ENCODE measurements around the gene PIK3C2G.

PIK3C2G gene

DNA sequence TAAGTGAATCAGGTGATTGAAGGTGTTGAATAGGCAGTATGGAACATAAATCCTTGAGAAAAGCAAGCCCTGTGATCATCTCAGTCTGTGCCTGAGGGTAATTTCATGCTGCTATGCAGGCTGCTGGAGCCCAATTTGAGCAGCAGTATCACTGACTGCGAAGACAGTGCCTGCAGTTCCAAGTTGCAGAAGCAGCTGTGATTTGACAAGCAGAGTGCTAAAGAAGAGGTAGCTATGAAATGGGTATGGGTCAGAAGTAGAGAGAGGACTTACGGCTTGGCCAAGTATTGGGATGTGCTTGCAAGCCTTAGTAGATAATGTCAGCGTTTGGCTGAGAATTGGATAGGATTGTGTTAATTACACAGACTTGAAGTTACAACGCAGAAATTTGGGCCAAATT lies 22.5 kb downstream of the PIK3C2G start:
- TF ChIP-seq BHLHE40 (IDR thresholded peaks at IDR 0.05; ENCODE audit: borderline replicate concordance) (no peak), ZNF384 (IDR thresholded peaks at IDR 0.05) (no peak), SP1 (IDR thresholded peaks at IDR 0.05) (no peak), LEF1 (IDR thresholded peaks at IDR 0.05; ENCODE audit: borderline replicate concordance) (no peak), ARNT (IDR thresholded peaks at IDR 0.05) (no peak), SUZ12 (IDR thresholded peaks at IDR 0.05) (no peak), NFRKB (IDR thresholded peaks at IDR 0.05) (no peak), FOXK2 (IDR thresholded peaks at IDR 0.05) (no peak), CTBP1 (IDR thresholded peaks at IDR 0.05; ENCODE audit: borderline replicate concordance) (no peak), ELF4 (IDR thresholded peaks at IDR 0.05) (no peak), HDGF (IDR thresholded peaks at IDR 0.05; ENCODE audit: borderline replicate concordance) (no peak), TARDBP (IDR thresholded peaks at IDR 0.05) (no peak), FOXA1 (IDR thresholded peaks at IDR 0.05) (no peak), FOXM1 (IDR thresholded peaks at IDR 0.05; ENCODE audit: borderline replicate concordance) (no peak), L3MBTL2 (conservative IDR thresholded peaks at IDR 0.05) (no peak)
- TF ChIP-seq, protein P1, sequence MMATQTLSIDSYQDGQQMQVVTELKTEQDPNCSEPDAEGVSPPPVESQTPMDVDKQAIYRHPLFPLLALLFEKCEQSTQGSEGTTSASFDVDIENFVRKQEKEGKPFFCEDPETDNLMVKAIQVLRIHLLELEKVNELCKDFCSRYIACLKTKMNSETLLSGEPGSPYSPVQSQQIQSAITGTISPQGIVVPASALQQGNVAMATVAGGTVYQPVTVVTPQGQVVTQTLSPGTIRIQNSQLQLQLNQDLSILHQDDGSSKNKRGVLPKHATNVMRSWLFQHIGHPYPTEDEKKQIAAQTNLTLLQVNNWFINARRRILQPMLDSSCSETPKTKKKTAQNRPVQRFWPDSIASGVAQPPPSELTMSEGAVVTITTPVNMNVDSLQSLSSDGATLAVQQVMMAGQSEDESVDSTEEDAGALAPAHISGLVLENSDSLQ (IDR thresholded peaks at IDR 0.05), result no peak
- ChIA-PET CTCF (no interaction called here), POLR2A (no interaction called here)
- DNase-seq (ENCODE audit: extremely low spot score), result no peak

DNA sequence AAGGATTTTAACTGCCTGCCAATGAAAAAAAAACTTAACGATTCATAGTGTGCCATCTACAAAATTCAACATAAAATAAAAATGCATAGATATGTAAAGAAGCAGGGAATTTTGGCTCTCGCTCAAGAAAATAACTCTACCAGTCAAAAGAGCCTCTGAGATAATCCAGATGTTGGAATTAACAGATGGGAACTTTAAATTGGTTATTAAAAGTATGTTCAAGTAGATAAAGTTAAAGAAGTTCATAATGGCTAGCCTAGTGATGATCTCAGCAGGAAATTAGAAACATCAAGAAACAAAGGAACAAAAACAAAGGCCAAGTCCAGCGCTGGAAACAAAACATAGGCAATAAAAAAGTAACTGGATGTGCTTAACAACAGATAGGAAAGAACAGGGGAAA lies 23.1 kb downstream of the PIK3C2G start:
- DNase-seq (ENCODE audit: extremely low spot score), result no peak
- TF ChIP-seq BHLHE40 (IDR thresholded peaks at IDR 0.05; ENCODE audit: borderline replicate concordance), result no peak
- no peak for TF ChIP-seq HDGF (IDR thresholded peaks at IDR 0.05; ENCODE audit: borderline replicate concordance)
- TF ChIP-seq TARDBP (IDR thresholded peaks at IDR 0.05), result no peak
- no peak for TF ChIP-seq SP1 (IDR thresholded peaks at IDR 0.05)
- TF ChIP-seq, protein P1 (IDR thresholded peaks at IDR 0.05), result no peak
- TF ChIP-seq FOXA1 (IDR thresholded peaks at IDR 0.05), result no peak
- no peak for TF ChIP-seq LEF1 (IDR thresholded peaks at IDR 0.05; ENCODE audit: borderline replicate concordance)
- no peak for TF ChIP-seq SUZ12 (IDR thresholded peaks at IDR 0.05)
- ChIA-PET CTCF (no interaction called here), POLR2A (no interaction called here)

DNA sequence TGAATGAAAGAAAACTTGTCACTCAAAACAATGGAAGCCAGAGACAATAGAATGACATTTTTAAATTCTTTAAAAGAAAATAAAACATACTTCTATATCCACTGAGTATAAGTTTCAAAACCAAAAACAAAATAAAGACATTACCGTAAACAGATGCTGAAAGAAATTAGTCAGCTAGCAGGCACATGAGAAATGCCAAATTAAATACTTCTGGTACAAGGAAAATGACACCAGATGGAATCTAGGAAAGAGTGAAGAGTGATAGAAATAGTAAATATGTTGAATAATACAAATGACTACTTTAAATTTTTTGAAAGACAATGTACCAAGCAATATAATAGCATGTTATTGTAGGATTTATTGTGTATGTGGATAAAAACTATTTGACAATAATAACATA lies 23.8 kb downstream of the PIK3C2G start:
- DNase-seq (ENCODE audit: extremely low spot score), result no peak
- TF ChIP-seq FOXK2 (IDR thresholded peaks at IDR 0.05) (no peak), ARNT (IDR thresholded peaks at IDR 0.05) (no peak)
- ChIA-PET CTCF (no interaction called here), POLR2A (no interaction called here)

DNA sequence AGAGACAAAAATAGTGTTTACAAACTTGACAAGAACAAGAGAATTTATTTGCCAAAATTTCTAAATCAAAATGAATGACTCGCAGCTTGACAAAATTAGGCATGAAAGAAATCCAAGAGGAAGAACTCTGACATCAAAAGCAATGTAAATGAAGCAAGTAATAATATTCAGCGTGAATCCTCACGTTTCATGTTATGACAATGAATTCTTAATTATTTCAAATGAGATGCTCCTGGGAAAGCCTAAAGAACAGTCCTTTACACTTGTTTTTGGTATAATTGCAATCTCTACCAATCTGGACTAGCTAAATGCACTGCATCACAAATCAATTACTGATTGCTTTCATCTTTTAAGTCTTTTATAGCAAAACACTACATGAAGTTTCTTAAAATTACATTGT lies 29.1 kb downstream of the PIK3C2G start:
- ChIA-PET CTCF (no interaction called here), POLR2A (no interaction called here)
- TF ChIP-seq FOXM1 (IDR thresholded peaks at IDR 0.05; ENCODE audit: borderline replicate concordance) (no peak), ARNT (IDR thresholded peaks at IDR 0.05) (no peak), BHLHE40 (IDR thresholded peaks at IDR 0.05; ENCODE audit: borderline replicate concordance) (no peak), L3MBTL2 (conservative IDR thresholded peaks at IDR 0.05) (no peak), SUZ12 (IDR thresholded peaks at IDR 0.05) (no peak), ZNF384 (IDR thresholded peaks at IDR 0.05) (no peak), LEF1 (IDR thresholded peaks at IDR 0.05; ENCODE audit: borderline replicate concordance) (no peak), ELF4 (IDR thresholded peaks at IDR 0.05) (no peak), FOXA1 (IDR thresholded peaks at IDR 0.05) (no peak), CTBP1 (IDR thresholded peaks at IDR 0.05; ENCODE audit: borderline replicate concordance) (no peak), FOXK2 (IDR thresholded peaks at IDR 0.05) (no peak), TARDBP (IDR thresholded peaks at IDR 0.05) (no peak), SP1 (IDR thresholded peaks at IDR 0.05) (no peak), NFRKB (IDR thresholded peaks at IDR 0.05) (no peak), HDGF (IDR thresholded peaks at IDR 0.05; ENCODE audit: borderline replicate concordance) (no peak)
- no peak for DNase-seq (ENCODE audit: extremely low spot score)

DNA sequence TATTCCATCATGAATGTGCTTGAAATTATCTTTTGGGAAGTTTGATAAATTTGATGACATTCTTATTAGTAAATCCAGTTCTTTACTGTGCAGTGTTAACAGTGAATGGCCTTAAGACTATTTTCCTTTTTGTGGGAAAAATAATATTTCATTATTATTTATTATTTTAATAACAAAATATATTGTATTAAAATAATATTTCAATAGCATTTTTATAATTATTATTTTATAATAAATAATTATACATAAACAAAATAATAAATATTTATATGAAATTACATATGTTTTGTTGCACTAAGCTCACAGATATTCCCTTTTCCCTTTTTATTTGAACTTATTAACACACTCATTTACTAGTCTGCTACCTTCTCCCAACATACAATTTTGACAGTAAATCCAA lies 33.6 kb downstream of the PIK3C2G start:
- CTCF ChIA-PET, result no interaction called here
- POLR2A ChIA-PET, result no interaction called here
- TF ChIP-seq FOXA1 (IDR thresholded peaks at IDR 0.05), result no peak
- no peak for TF ChIP-seq SUZ12 (IDR thresholded peaks at IDR 0.05)
- no peak for TF ChIP-seq ARNT (IDR thresholded peaks at IDR 0.05)
- TF ChIP-seq SP1 (IDR thresholded peaks at IDR 0.05), result no peak
- TF ChIP-seq FOXM1 (IDR thresholded peaks at IDR 0.05; ENCODE audit: borderline replicate concordance), result no peak
- TF ChIP-seq BHLHE40 (IDR thresholded peaks at IDR 0.05; ENCODE audit: borderline replicate concordance), result no peak
- TF ChIP-seq HDGF (IDR thresholded peaks at IDR 0.05; ENCODE audit: borderline replicate concordance), result no peak
- no peak for TF ChIP-seq CTBP1 (IDR thresholded peaks at IDR 0.05; ENCODE audit: borderline replicate concordance)
- no peak for TF ChIP-seq ZNF384 (IDR thresholded peaks at IDR 0.05)
- TF ChIP-seq FOXK2 (IDR thresholded peaks at IDR 0.05), result no peak
- no peak for TF ChIP-seq ELF4 (IDR thresholded peaks at IDR 0.05)
- no peak for DNase-seq (ENCODE audit: extremely low spot score)

DNA sequence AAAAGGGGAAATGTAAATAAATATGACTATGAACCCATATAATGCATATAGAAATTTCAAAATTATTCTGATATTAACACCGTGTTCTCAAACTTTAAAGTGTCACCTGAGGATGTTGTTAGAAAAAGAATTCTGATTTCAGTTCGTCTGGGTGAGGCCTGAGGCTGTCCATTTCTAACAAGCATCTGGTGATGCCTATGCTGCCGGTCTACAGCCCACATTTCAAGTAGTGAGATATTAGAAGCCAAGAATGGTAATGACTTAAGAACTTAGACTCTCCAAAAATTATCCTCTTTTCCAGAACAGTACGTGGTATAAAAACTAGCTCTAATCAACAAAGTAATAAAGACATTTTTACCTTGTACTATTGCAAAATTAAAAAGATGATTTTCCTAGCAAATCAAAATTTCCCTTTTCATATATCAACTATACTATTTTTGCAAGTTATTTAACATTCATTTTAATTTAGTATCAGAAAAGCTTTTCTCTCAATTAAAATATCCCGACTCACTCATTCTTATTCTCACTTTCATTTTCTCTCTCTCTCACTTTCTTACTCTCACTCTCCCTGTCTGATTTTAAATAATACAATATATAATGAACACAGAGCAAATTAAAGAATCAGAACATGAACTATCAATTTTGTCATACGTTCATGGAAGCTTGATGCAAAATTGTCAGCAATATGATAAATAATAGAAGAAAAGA lies 35.0 kb downstream of the PIK3C2G start:
- TF ChIP-seq FOXK2 (IDR thresholded peaks at IDR 0.05) (no peak), ARNT (IDR thresholded peaks at IDR 0.05) (no peak), FOXM1 (IDR thresholded peaks at IDR 0.05; ENCODE audit: borderline replicate concordance) (no peak), HDGF (IDR thresholded peaks at IDR 0.05; ENCODE audit: borderline replicate concordance) (no peak), TARDBP (IDR thresholded peaks at IDR 0.05) (no peak), BHLHE40 (IDR thresholded peaks at IDR 0.05; ENCODE audit: borderline replicate concordance) (no peak), ZNF384 (IDR thresholded peaks at IDR 0.05) (no peak)
- DNase-seq (ENCODE audit: extremely low spot score), result no peak
- POLR2A ChIA-PET, result no interaction called here
- CTCF ChIA-PET, result no interaction called here

DNA sequence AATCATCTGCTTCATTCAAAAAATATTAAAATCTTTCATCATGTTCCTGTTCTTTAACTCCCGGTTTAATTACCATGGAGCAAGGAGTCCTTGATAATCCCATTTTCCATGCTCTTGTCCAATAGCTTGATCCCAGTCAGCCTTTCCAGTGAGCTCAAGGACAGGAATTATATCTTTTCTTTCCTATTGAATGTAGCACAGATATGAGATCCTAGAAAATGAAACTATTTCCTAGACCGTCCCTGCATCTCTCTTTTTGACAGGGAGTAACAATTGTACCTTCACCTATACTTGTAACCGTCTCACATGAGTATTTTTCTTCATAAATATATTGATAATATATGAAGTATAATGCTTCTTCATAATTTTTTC lies 35.6 kb downstream of the PIK3C2G start:
- no peak for DNase-seq (ENCODE audit: extremely low spot score)
- ChIA-PET POLR2A (no interaction called here), CTCF (no interaction called here)
- TF ChIP-seq FOXA1 (IDR thresholded peaks at IDR 0.05) (no peak), ZNF384 (IDR thresholded peaks at IDR 0.05) (no peak), HDGF (IDR thresholded peaks at IDR 0.05; ENCODE audit: borderline replicate concordance) (no peak), CTBP1 (IDR thresholded peaks at IDR 0.05; ENCODE audit: borderline replicate concordance) (no peak), LEF1 (IDR thresholded peaks at IDR 0.05; ENCODE audit: borderline replicate concordance) (no peak), NFRKB (IDR thresholded peaks at IDR 0.05) (no peak), ELF4 (IDR thresholded peaks at IDR 0.05) (no peak), L3MBTL2 (conservative IDR thresholded peaks at IDR 0.05) (no peak), BHLHE40 (IDR thresholded peaks at IDR 0.05; ENCODE audit: borderline replicate concordance) (no peak)
- TF ChIP-seq, protein P1 (IDR thresholded peaks at IDR 0.05), result no peak

Measured in HEK293T (cell line).